ENCODE data around the gene ZNF740. TPM values are rescaled to one million over a fixed set of nuclear protein-coding genes. Genes with fewer than 3 reads are reported as not detected.

ZNF740 gene
- total and polyA plus RNA-seq, 10 of the 15 experiments (the other 5 are each of a cell fraction or from before 2014, with no cell fraction given): 1.4 to 33.6 (median 11.3) TPM

DNA sequence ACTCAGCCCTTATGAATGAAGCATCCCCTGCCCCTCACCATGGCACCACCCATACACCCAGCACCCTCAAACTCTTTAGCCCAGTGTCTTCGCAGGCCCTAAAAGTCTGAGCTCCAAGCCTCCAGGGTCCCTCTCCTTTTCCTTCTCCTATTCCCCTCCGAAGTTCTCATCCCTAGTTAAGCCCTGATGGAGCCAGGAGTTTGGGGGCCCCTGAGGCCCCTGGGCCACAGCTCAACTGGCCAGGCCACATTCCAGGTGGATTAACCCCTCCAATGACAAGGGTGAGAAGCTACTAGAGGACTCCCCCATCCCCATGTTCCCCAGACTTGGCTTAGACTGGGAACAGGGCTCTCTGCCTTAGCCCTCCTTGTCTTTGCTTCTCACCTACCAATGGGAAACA, 48.9 kb downstream of the ZNF740 start (continued):
- no peak for TF ChIP-seq CEBPZ (IDR thresholded peaks at IDR 0.05; ENCODE audit: low read depth, low read length)
- no peak for TF ChIP-seq ASH2L (IDR thresholded peaks at IDR 0.05; ENCODE audit: borderline replicate concordance, low read depth)
- TF ChIP-seq NR2C2 (IDR thresholded peaks at IDR 0.05; ENCODE audit: borderline replicate concordance, control insufficient read depth, insufficient read length, low read depth): no peak
- no peak for TF ChIP-seq ZNF384 (IDR thresholded peaks at IDR 0.05; ENCODE audit: borderline replicate concordance, low read depth, low read length)

DNA sequence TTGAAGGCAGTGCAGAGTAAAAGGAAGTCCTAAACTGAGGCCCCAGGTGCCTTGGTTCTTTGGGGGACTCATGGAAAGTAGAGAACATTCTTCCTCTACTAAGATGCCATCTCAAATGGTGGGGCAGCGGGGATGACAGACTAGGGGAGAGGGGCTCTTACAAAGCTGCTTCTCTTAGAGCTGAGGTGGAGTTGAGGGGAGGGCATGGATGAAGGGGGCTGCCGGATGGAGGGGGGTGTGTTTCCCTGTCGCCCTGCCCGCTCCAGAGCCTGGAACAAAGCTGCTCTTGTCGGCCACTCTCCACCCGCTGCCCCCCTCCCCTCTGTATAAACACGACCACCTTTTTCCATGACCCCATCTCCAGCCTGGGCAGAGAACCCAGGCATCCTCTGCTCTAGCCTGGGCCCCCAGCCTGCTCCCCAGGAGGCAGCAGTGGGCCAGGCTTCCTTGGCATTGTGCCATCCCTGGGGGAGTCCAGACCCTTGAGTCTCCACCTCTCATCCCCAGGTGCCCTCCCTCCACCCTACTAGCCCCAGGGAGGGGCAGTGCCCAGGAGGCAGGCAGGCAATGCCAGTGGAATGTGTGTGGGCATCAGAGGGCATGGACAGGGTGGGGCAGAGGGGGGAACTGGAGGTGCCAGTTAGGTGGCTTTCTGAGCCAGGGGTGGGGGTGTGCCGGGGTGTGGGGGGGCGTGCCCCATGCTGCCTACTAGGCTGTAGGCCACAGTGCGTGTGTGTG, 49.8 kb downstream of the ZNF740 start:
- H2AFZ ChIP-seq (ENCODE audit: control insufficient read depth, low read depth, low read length): no peak overlapping the region
- no peaks in the 10 kb centered on the region for H3K79me2 ChIP-seq (ENCODE audit: control insufficient read depth, insufficient read depth, low read length)
- FAIRE-seq (no peak), ATAC-seq (no peak), DNase-seq (ENCODE audit: low read depth, low spot score) (no peak)
- no peaks in the 10 kb centered on the region for H3K36me3 ChIP-seq (ENCODE audit: control insufficient read depth in 2 of 2, insufficient read depth in 2 of 2, low read length in 1 of 2)
- peaks cover 0 to 6% of the 10 kb centered on the region in 2 experiments; a peak in 2 of 4 replicates for H3K27me3 ChIP-seq (replicated peaks in 1 of 2; ENCODE audit: control insufficient read depth in 2 of 2, insufficient read depth in 2 of 2, low read length in 1 of 2)
- no peak for TF ChIP-seq RELA (IDR thresholded peaks at IDR 0.05; ENCODE audit: borderline replicate concordance, partially characterized antibody)
- H3K9me3 ChIP-seq (replicated peaks; ENCODE audit: control insufficient read depth, insufficient read depth, low read length): no peaks in the 10 kb centered on the region
- H3K4me3 ChIP-seq: no peak overlapping the region
- no peak overlapping the region for H3K27ac ChIP-seq (ENCODE audit: control insufficient read depth, insufficient read depth)
- POLR2A ChIA-PET: no interaction called here
- intact Hi-C loops (cut with micrococcal nuclease; ENCODE audit: unreplicated experiment): no loop called here
- WGBS (ENCODE audit: insufficient coverage, insufficient replicate concordance, low lambda C conversion rate, missing lambda C conversion rate): 79% methylated on average over 7 of the region's 10 CpGs
- CTCF ChIA-PET: interaction anchor here (1.7 kb wide), 1 partner anchor 18 kb away, joined by 3 read pairs; no protein-coding TSS in a partner anchor
- RAD21 ChIA-PET (ENCODE audit: unreplicated experiment): interaction anchor here (1.9 kb wide), 1 partner anchor 10 kb away, joined by 5 read pairs; no protein-coding TSS in a partner anchor
- BruUV-seq (replicated peaks): no TSS peak
- no peaks in the 10 kb centered on the region for H4K20me1 ChIP-seq (ENCODE audit: control insufficient read depth, insufficient read depth)
- SMC1A ChIA-PET (ENCODE audit: uncharacterized antibody, unreplicated experiment): no interaction called here
- peaks cover 12% of the 10 kb centered on the region for H3K4me1 ChIP-seq (ENCODE audit: control insufficient read depth, insufficient read depth, low read length)
- H3K9ac ChIP-seq (ENCODE audit: control insufficient read depth, insufficient read depth, low read length): no peak overlapping the region
- H3K4me2 ChIP-seq (ENCODE audit: control insufficient read depth, insufficient read depth): no peak overlapping the region
- in situ Hi-C loops (cut with MboI): no loop called here

Data from GM12878 (cell line).